ENCODE measurements around the gene TFAP2A.

DNA sequence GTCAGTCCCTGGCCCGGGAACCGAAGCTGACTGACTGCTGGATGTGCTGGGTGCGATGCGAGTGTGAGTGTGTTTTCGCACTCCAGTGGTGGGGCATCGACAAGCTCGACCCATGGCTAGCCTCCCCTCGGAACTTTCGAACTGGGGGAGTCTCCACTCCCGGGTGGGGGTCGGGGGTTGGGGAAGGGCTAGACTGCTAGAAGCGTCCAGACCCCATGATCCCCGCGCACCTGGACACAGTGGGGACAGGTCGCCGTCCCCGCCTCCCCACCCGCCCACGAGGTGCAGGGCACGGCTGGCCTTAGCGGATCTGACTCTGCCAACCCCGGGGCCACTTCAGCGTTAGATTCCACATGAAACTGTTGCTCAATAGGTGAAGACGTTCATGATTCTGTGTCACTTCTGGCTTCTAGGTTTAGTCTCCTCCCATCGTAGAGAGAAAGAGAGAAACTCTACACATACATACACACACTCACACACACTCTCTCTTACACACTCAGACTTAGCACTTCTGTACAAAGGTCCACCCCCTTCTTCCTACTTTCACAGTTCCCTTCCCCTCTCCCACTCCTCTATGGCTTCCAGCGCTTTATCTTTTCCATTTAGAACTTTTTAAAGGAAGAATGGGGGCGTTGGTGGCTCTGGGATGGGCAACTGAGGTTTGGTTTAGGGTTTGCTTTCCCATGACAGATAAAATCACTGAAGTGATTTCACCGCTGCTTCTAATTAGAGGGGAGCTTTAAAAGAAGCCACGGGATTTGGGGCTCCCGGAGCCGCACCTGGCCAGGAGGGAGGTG, 5.1 kb upstream of the TFAP2A start:
- TF ChIP-seq, protein P1, sequence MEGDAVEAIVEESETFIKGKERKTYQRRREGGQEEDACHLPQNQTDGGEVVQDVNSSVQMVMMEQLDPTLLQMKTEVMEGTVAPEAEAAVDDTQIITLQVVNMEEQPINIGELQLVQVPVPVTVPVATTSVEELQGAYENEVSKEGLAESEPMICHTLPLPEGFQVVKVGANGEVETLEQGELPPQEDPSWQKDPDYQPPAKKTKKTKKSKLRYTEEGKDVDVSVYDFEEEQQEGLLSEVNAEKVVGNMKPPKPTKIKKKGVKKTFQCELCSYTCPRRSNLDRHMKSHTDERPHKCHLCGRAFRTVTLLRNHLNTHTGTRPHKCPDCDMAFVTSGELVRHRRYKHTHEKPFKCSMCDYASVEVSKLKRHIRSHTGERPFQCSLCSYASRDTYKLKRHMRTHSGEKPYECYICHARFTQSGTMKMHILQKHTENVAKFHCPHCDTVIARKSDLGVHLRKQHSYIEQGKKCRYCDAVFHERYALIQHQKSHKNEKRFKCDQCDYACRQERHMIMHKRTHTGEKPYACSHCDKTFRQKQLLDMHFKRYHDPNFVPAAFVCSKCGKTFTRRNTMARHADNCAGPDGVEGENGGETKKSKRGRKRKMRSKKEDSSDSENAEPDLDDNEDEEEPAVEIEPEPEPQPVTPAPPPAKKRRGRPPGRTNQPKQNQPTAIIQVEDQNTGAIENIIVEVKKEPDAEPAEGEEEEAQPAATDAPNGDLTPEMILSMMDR (conservative IDR thresholded peaks at IDR 0.05): no peak
- no peak for TF ChIP-seq ZFX (IDR thresholded peaks at IDR 0.05)
